GM12878 (cell line): ENCODE results near the gene WDTC1.

Experiments used
- CTCF ChIP-seq, 3 experiments: IDR thresholded peaks in 2 of 3; conservative IDR thresholded peaks in 1 of 3; 2 replicates each; pipeline ENCODE4 v1.5.1; 2011; ENCODE audit warnings: low read depth in 3 of 3, low read length in 3 of 3, mild to moderate bottlenecking in 3 of 3, control low read depth in 2 of 3, moderate library complexity in 2 of 3, inconsistent platforms in 1 of 3, mixed read lengths in 1 of 3; ENCODE audit not compliant: control insufficient read depth in 2 of 3, insufficient read depth in 1 of 3; ENCODE audit errors: extremely low read depth in 1 of 3
- HCFC1 ChIP-seq: fragments of 150-350 bp; IDR thresholded peaks from 2 replicates; pipeline ENCODE4 v1.6.1; 2014; ENCODE audit warnings: low read length
- MEF2A ChIP-seq: IDR thresholded peaks from 2 replicates; pipeline ENCODE4 v1.6.1; 2011; ENCODE audit warnings: low read depth, mild to moderate bottlenecking, low read length, moderate library complexity; ENCODE audit not compliant: insufficient read depth
- NR2C2 ChIP-seq: IDR thresholded peaks from 2 replicates; pipeline ENCODE4 v1.6.1; 2011; ENCODE audit warnings: borderline replicate concordance, low read depth; ENCODE audit not compliant: control insufficient read depth, insufficient read length
- PBX3 ChIP-seq: IDR thresholded peaks from 2 replicates; pipeline ENCODE4 v1.6.1; 2011; ENCODE audit warnings: mild to moderate bottlenecking, low read depth, low read length, moderate library complexity; ENCODE audit not compliant: insufficient replicate concordance
- POLR2A ChIP-seq: IDR thresholded peaks from 2 replicates; pipeline ENCODE4 v1.6.1; 2011; ENCODE audit warnings: low read depth, mild to moderate bottlenecking, low read length
- POLR2AphosphoS5 ChIP-seq: IDR thresholded peaks from 2 replicates; pipeline ENCODE4 v1.6.1; 2011; ENCODE audit warnings: mild to moderate bottlenecking, low read length, inconsistent platforms
- RELA ChIP-seq: fragments of 450-650 bp; IDR thresholded peaks from 2 replicates; pipeline ENCODE4 v1.8.0; 2014; ENCODE audit warnings: borderline replicate concordance; ENCODE audit not compliant: partially characterized antibody
- SIX5 ChIP-seq: IDR thresholded peaks from 2 replicates; pipeline ENCODE4 v1.6.1; 2011; ENCODE audit warnings: mild to moderate bottlenecking, low read depth, low read length, moderate library complexity; ENCODE audit not compliant: severe bottlenecking
- SKIL ChIP-seq: fragments of 450-650 bp; IDR thresholded peaks from 2 replicates; pipeline ENCODE4 v1.6.1; 2017; ENCODE audit warnings: mild to moderate bottlenecking, low read depth, inconsistent platforms; ENCODE audit not compliant: poor library complexity, severe bottlenecking
- SP1 ChIP-seq: IDR thresholded peaks from one replicate; pipeline ENCODE4 v1.6.1; 2011; ENCODE audit warnings: low read depth, low read length
- YY1 ChIP-seq: IDR thresholded peaks from 2 replicates; pipeline ENCODE4 v1.6.1; 2011; ENCODE audit warnings: low read depth, mild to moderate bottlenecking, low read length
- TF ChIP-seq, protein P1 (sequence below): fragments of 150-350 bp; IDR thresholded peaks from 2 replicates; pipeline ENCODE4 v1.6.1; 2016; ENCODE audit warnings: low read depth, low read length

DNA sequence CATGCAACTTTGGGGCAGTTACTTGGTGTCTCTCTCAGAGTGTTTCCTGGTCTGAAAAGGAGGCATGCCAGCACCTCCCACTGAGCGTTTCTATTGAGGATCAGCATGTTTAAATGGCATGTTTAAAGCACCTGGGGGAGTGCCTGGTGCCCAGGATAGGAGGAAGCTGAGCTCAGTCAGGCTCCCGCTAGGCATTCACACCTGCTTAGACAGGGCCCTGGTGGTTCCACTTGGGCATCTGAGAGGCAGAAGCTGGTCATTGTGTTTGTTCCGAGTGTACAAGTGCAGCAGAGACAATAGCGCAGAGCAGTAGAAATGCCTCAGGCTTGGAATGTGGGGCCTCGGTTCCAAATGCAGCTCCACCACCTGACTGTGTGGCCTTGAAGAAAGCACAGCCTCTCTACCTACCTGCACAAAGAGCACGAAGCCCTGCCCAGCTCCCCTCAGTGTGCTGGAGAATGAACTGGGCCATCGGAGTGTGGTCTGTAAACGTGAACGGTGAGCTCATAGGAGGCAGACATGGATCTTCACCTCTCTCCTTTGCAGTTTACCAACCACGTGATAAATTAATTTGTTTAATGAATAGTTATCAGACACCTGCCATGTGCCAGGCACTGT is 67.3 kb downstream of the WDTC1 start:
- no peak for TF ChIP-seq POLR2A
- TF ChIP-seq RELA: no peak
- TF ChIP-seq HCFC1: no peak
- no peak for TF ChIP-seq CTCF (IDR thresholded peaks at IDR 0.05 in 2 of 3, conservative IDR thresholded peaks at IDR 0.05 in 1 of 3; ENCODE audit: control insufficient read depth in 2 of 3, extremely low read depth in 1 of 3, insufficient read depth in 1 of 3, low read depth in 3 of 3, low read length in 3 of 3)
- TF ChIP-seq PBX3: no peak
- TF ChIP-seq, protein P1, sequence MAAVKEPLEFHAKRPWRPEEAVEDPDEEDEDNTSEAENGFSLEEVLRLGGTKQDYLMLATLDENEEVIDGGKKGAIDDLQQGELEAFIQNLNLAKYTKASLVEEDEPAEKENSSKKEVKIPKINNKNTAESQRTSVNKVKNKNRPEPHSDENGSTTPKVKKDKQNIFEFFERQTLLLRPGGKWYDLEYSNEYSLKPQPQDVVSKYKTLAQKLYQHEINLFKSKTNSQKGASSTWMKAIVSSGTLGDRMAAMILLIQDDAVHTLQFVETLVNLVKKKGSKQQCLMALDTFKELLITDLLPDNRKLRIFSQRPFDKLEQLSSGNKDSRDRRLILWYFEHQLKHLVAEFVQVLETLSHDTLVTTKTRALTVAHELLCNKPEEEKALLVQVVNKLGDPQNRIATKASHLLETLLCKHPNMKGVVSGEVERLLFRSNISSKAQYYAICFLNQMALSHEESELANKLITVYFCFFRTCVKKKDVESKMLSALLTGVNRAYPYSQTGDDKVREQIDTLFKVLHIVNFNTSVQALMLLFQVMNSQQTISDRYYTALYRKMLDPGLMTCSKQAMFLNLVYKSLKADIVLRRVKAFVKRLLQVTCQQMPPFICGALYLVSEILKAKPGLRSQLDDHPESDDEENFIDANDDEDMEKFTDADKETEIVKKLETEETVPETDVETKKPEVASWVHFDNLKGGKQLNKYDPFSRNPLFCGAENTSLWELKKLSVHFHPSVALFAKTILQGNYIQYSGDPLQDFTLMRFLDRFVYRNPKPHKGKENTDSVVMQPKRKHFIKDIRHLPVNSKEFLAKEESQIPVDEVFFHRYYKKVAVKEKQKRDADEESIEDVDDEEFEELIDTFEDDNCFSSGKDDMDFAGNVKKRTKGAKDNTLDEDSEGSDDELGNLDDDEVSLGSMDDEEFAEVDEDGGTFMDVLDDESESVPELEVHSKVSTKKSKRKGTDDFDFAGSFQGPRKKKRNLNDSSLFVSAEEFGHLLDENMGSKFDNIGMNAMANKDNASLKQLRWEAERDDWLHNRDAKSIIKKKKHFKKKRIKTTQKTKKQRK: no peak
- TF ChIP-seq YY1: no peak
- no peak for TF ChIP-seq SIX5
- TF ChIP-seq NR2C2: no peak
- TF ChIP-seq MEF2A: no peak
- TF ChIP-seq SP1: no peak
- TF ChIP-seq SKIL: no peak
- TF ChIP-seq POLR2AphosphoS5: no peak
